ENCODE measurements around the gene SURF1. TPM values are rescaled to one million over a fixed set of nuclear protein-coding genes. Genes with fewer than 3 reads are reported as not detected.

The SURF1 gene
- total and polyA plus RNA-seq, 10 of the 15 experiments (the other 5 are each of a cell fraction or from before 2014, with no cell fraction given), result 17.9 to 46.4 (median 29.6) TPM

DNA sequence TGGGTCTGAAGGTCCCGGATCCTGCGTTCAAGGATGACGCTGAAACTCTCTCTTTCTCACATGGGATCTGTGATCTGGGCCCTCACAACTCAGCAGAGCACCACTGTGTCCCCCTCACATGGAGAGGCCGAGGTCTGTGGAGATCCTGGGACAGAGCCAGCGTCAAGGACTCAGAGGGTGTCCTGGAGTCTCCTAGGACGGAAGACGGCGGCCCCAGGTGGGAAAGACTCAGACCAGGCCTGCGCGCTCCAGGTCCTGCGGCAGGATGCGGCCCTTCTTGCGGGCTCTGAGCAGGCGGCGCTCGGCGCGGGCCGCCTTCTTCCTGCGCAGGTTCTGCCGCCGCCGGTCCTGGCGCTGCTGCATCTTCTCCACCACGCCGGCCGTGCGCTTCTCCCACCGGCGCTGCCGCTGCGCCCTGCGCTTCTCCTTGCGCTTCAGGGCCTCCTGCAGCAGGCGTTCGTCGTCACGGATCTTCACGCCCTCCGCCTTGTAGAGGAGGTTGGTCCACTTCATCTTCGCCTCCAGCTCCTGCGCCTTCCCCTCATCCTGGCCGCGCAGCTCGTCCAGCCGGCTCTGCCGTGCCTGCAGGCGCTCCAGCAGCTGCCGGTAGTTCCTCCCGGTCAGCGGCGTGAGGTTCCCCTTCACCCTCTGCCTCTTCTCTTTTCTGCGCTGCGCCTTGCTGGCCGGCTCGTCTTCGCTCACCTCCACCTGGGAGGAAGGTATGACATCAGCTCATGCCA, 24.5 kb downstream of the SURF1 start:
- H2AFZ ChIP-seq (ENCODE audit: control insufficient read depth, low read depth, low read length), result no peak overlapping the region
- H3K79me2 ChIP-seq (ENCODE audit: control insufficient read depth, insufficient read depth, low read length), result peaks cover 30% of the 10 kb centered on the region
- ChIA-PET POLR2A (interaction anchor here (0.7 kb wide), 1 partner anchor 20 kb away, joined by 3 read pairs; no protein-coding TSS in a partner anchor), CTCF (interaction anchor here (1.7 to 2.5 kb wide), 3 partner anchors 144 to 310 kb away, joined by 4 to 29 read pairs (median 11); no protein-coding TSS in a partner anchor), RAD21 (ENCODE audit: unreplicated experiment) (no interaction called here), SMC1A (ENCODE audit: uncharacterized antibody, unreplicated experiment) (interaction anchor here (0.5 kb wide), 1 partner anchor 1601 kb away, joined by 3 read pairs; no protein-coding TSS in a partner anchor)
- in situ Hi-C loops (cut with MboI), result no loop called here
- ATAC-seq (no peak), FAIRE-seq (no peak), DNase-seq (ENCODE audit: low read depth, low spot score) (no peak)
- no peak overlapping the region for H3K9ac ChIP-seq (ENCODE audit: control insufficient read depth, insufficient read depth, low read length)
- H3K9me3 ChIP-seq (replicated peaks; ENCODE audit: control insufficient read depth, insufficient read depth, low read length), result no peaks in the 10 kb centered on the region
- no peaks in the 10 kb centered on the region; the same call in 1 of the 2 replicates for H3K4me1 ChIP-seq (ENCODE audit: control insufficient read depth, insufficient read depth, low read length)
- H3K27me3 ChIP-seq (replicated peaks in 1 of 2; ENCODE audit: control insufficient read depth in 2 of 2, insufficient read depth in 2 of 2, low read length in 1 of 2), result no peaks in the 10 kb centered on the region
- H3K4me2 ChIP-seq (ENCODE audit: control insufficient read depth, insufficient read depth), result no peak overlapping the region
- no peak overlapping the region for H3K4me3 ChIP-seq
- no peaks in the 10 kb centered on the region for H4K20me1 ChIP-seq (ENCODE audit: control insufficient read depth, insufficient read depth)
- BruUV-seq (replicated peaks), result no TSS peak
- WGBS (ENCODE audit: insufficient coverage, insufficient replicate concordance, low lambda C conversion rate, missing lambda C conversion rate), result 98% methylated on average over 46 of the region's 57 CpGs
- H3K36me3 ChIP-seq (ENCODE audit: control insufficient read depth in 2 of 2, insufficient read depth in 2 of 2, low read length in 1 of 2), result peaks cover 14 to 24% of the 10 kb centered on the region in 2 experiments; a peak in 3 of 4 replicates
- no peak overlapping the region for H3K27ac ChIP-seq (ENCODE audit: control insufficient read depth, insufficient read depth)
- intact Hi-C loops (cut with micrococcal nuclease; ENCODE audit: unreplicated experiment), result no loop called here
- no peak for TF ChIP-seq SMAD5 (IDR thresholded peaks at IDR 0.05; ENCODE audit: low read depth)
- TF ChIP-seq PML (IDR thresholded peaks at IDR 0.05; ENCODE audit: low read length), result no peak
- no peak for TF ChIP-seq MEF2B (IDR thresholded peaks at IDR 0.05; ENCODE audit: partially characterized antibody, poor library complexity, severe bottlenecking)

DNA sequence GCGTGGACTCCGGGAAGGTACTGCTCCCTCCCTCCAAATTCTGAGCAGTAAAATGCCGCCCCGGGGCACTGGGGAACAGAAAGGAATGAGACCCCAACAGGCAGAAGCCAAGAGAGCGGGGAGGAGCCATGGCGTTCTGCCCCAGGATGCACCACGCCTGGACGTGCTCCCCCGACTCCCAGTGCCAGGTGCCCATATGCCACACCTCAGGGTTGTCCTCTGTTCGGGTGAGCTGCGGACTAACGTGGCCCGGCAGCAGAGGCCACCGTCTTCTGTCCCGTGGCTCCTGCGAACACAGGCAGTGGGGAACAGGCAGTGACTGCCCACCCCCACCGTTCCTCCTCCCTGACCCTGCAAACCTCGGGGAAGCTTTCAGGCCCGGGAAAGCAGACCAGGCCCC, 25.1 kb downstream of the SURF1 start:
- Histone ChIP-seq H4K20me1 (ENCODE audit: control insufficient read depth, insufficient read depth) (no peaks in the 10 kb centered on the region), H3K4me2 (ENCODE audit: control insufficient read depth, insufficient read depth) (no peak overlapping the region), H3K4me1 (ENCODE audit: control insufficient read depth, insufficient read depth, low read length) (no peaks in the 10 kb centered on the region; the same call in 1 of the 2 replicates), H3K27ac (ENCODE audit: control insufficient read depth, insufficient read depth) (no peak overlapping the region), H3K9ac (ENCODE audit: control insufficient read depth, insufficient read depth, low read length) (no peak overlapping the region), H3K9me3 (replicated peaks; ENCODE audit: control insufficient read depth, insufficient read depth, low read length) (no peaks in the 10 kb centered on the region), H2AFZ (ENCODE audit: control insufficient read depth, low read depth, low read length) (no peak overlapping the region), H3K36me3 (ENCODE audit: control insufficient read depth in 2 of 2, insufficient read depth in 2 of 2, low read length in 1 of 2) (peaks cover 14 to 24% of the 10 kb centered on the region in 2 experiments; a peak in 3 of 4 replicates), H3K27me3 (replicated peaks in 1 of 2; ENCODE audit: control insufficient read depth in 2 of 2, insufficient read depth in 2 of 2, low read length in 1 of 2) (no peaks in the 10 kb centered on the region), H3K79me2 (ENCODE audit: control insufficient read depth, insufficient read depth, low read length) (peaks cover 27% of the 10 kb centered on the region), H3K4me3 (no peak overlapping the region)
- in situ Hi-C loops (cut with MboI) (no loop called here), intact Hi-C loops (cut with micrococcal nuclease; ENCODE audit: unreplicated experiment) (no loop called here)
- TF ChIP-seq SP1 (IDR thresholded peaks at IDR 0.05; ENCODE audit: low read depth, low read length) (no peak), POLR2A (IDR thresholded peaks at IDR 0.05; ENCODE audit: low read depth, low read length) (peak; percentile 26)
- ATAC-seq (no peak), FAIRE-seq (no peak), DNase-seq (ENCODE audit: low read depth, low spot score) (no peak)
- ChIA-PET RAD21 (ENCODE audit: unreplicated experiment) (no interaction called here), CTCF (interaction anchor here (1.2 to 2.5 kb wide), 5 partner anchors 46 to 309 kb away, joined by 3 to 29 read pairs (median 5); no protein-coding TSS in a partner anchor), POLR2A (interaction anchor here (0.5 kb wide), 1 partner anchor 89 kb away, joined by 3 read pairs; no protein-coding TSS in a partner anchor), SMC1A (ENCODE audit: uncharacterized antibody, unreplicated experiment) (interaction anchor here (0.5 to 2.6 kb wide), 2 partner anchors 144 to 1601 kb away, joined by 3 to 21 read pairs; no protein-coding TSS in a partner anchor)
- whole genome bisulfite sequencing (ENCODE audit: insufficient coverage, insufficient replicate concordance, low lambda C conversion rate, missing lambda C conversion rate), result 96% methylated on average over 18 of the region's 19 CpGs
- no TSS peak for BruUV-seq (replicated peaks)
